Hematopoietic multipotent progenitor cell (in vitro differentiated cells): ENCODE measurements around the gene POLDIP3. TPM values are rescaled to one million over a fixed set of nuclear protein-coding genes. Genes with fewer than 3 reads are reported as not detected.
"Not testable (repeated sequence)": the region's sequence is repeated elsewhere in the genome, so short reads cannot be mapped to it uniquely, and the experiment has no call there.

Source experiments
- DNase-seq, 3 donors: peaks; one replicate each; pipeline ENCODE4 v3.0.0-alpha.2; 2011 to 2015; ENCODE audit warnings: low read depth in 2 of 3, low spot score in 2 of 3
- total RNA-seq: library from RNA; depleted of rRNA; stranded (reverse); fragments of >200 nt; gene quantifications from one replicate; pipeline ENCODE4 v1.2.3, GENCODE V29; 2012

Gene POLDIP3
- total RNA-seq, 1 donor, result 37.4 TPM

GRCh38 chr22:42591987-42592386 is 22.7 kb downstream of the POLDIP3 start:
- no peak for DNase-seq

GRCh38 chr22:42587588-42588175 is 27.0 kb downstream of the POLDIP3 start:
- DNase-seq, result no peak

- no peak for DNase-seq
These were observed 28.3 kb downstream of the POLDIP3 start for GRCh38 chr22:42586381-42586780.

- no peak for DNase-seq
These were observed 29.6 kb downstream of the POLDIP3 start for GRCh38 chr22:42585096-42585495.

- no peak for DNase-seq
These were observed 30.2 kb downstream of the POLDIP3 start for GRCh38 chr22:42584364-42584940.

GRCh38 chr22:42582987-42583386 is 31.7 kb downstream of the POLDIP3 start:
- no peak for DNase-seq

GRCh38 chr22:42581762-42582716 is 32.6 kb downstream of the POLDIP3 start:
- peak; percentile 61 to 77 (median 75) for DNase-seq

GRCh38 chr22:42581194-42581761 is 33.4 kb downstream of the POLDIP3 start:
- not testable (repeated sequence) for DNase-seq

- DNase-seq, result not testable (repeated sequence)
These were observed 34.6 kb downstream of the POLDIP3 start for GRCh38 chr22:42580040-42580439.

- no peak for DNase-seq
These were observed 37.0 kb downstream of the POLDIP3 start for GRCh38 chr22:42577623-42578240.

GRCh38 chr22:42577141-42577540 is 37.5 kb downstream of the POLDIP3 start:
- DNase-seq, result not testable (repeated sequence)

- not testable (repeated sequence) for DNase-seq
These were observed 38.6 kb downstream of the POLDIP3 start for GRCh38 chr22:42575996-42576574.

GRCh38 chr22:42574468-42574867 is 40.2 kb downstream of the POLDIP3 start:
- DNase-seq, result not testable (repeated sequence)

- not testable (repeated sequence) for DNase-seq
These were observed 40.6 kb downstream of the POLDIP3 start for GRCh38 chr22:42574046-42574445.

- not testable (repeated sequence) for DNase-seq
These were observed 43.6 kb downstream of the POLDIP3 start for GRCh38 chr22:42571068-42571467.

GRCh38 chr22:42570580-42570979 is 44.1 kb downstream of the POLDIP3 start:
- not testable (repeated sequence) for DNase-seq

GRCh38 chr22:42567950-42568349 is 46.7 kb downstream of the POLDIP3 start:
- DNase-seq, result not testable (repeated sequence)

- DNase-seq, result no peak
These were observed 48.7 kb downstream of the POLDIP3 start for GRCh38 chr22:42565956-42566355.

GRCh38 chr22:42564699-42565098 is 50.0 kb downstream of the POLDIP3 start:
- no peak for DNase-seq

GRCh38 chr22:42563943-42564342 is 50.7 kb downstream of the POLDIP3 start:
- not testable (repeated sequence) for DNase-seq
